ENCODE data around the gene PRKCH. TPM values are rescaled to one million over a fixed set of nuclear protein-coding genes. Genes with fewer than 3 reads are reported as not detected.

The PRKCH gene
- total RNA-seq, 1 donor from 2014 or later: 43.0 TPM

GRCh38 chr14:61453103-61453767 lies 131.9 kb downstream of the PRKCH start:
- H3K4me1 ChIP-seq: no peaks in the 10 kb centered on the region
- intact Hi-C loops (cut with DNase I): loop anchor here (10.0 kb wide), 3 partner anchors 158 to 672 kb away; no protein-coding TSS in a partner anchor
- TF ChIP-seq CTCF (IDR thresholded peaks at IDR 0.05) (no peak), POLR2A (IDR thresholded peaks at IDR 0.05) (no peak), POLR2AphosphoS5 (IDR thresholded peaks at IDR 0.05; ENCODE audit: insufficient read depth in 1 of 2, low read depth in 1 of 2) (no peak)
- no peaks in the 10 kb centered on the region for H3K9me3 ChIP-seq
- no peak overlapping the region for H3K4me3 ChIP-seq
- no peaks in the 10 kb centered on the region for H3K27me3 ChIP-seq
- no peak overlapping the region for H3K27ac ChIP-seq
- peaks cover 0 to 14% of the 10 kb centered on the region in 2 donors for H3K36me3 ChIP-seq
- DNase-seq (ENCODE audit: extremely low spot score in 2 of 2): no peak

GRCh38 chr14:61454545-61454944 lies 133.2 kb downstream of the PRKCH start:
- H3K4me3 ChIP-seq: no peak overlapping the region
- DNase-seq (ENCODE audit: extremely low spot score in 2 of 2): no peak
- H3K27ac ChIP-seq: no peak overlapping the region
- H3K9me3 ChIP-seq: no peaks in the 10 kb centered on the region
- no peaks in the 10 kb centered on the region for H3K27me3 ChIP-seq
- intact Hi-C loops (cut with DNase I): loop anchor here (10.0 kb wide), 3 partner anchors 160 to 670 kb away; no protein-coding TSS in a partner anchor
- H3K4me1 ChIP-seq: no peaks in the 10 kb centered on the region
- TF ChIP-seq CTCF (IDR thresholded peaks at IDR 0.05) (no peak), POLR2A (IDR thresholded peaks at IDR 0.05) (no peak), POLR2AphosphoS5 (IDR thresholded peaks at IDR 0.05; ENCODE audit: insufficient read depth in 1 of 2, low read depth in 1 of 2) (no peak)
- H3K36me3 ChIP-seq: peaks cover 0 to 19% of the 10 kb centered on the region in 2 donors

GRCh38 chr14:61455351-61455750 lies 134.0 kb downstream of the PRKCH start:
- Histone ChIP-seq H3K9me3 (no peaks in the 10 kb centered on the region), H3K4me3 (no peak overlapping the region), H3K4me1 (no peaks in the 10 kb centered on the region), H3K27me3 (no peaks in the 10 kb centered on the region), H3K36me3 (peaks cover 0 to 19% of the 10 kb centered on the region in 2 donors), H3K27ac (no peak overlapping the region)
- TF ChIP-seq POLR2A (IDR thresholded peaks at IDR 0.05) (no peak), POLR2AphosphoS5 (IDR thresholded peaks at IDR 0.05; ENCODE audit: insufficient read depth in 1 of 2, low read depth in 1 of 2) (no peak), CTCF (IDR thresholded peaks at IDR 0.05) (no peak)
- DNase-seq (ENCODE audit: extremely low spot score in 2 of 2): no peak
- intact Hi-C loops (cut with DNase I): loop anchor here (5.0 to 10.0 kb wide), 4 partner anchors 161 to 669 kb away; no protein-coding TSS in a partner anchor

GRCh38 chr14:61456720-61457119 lies 135.3 kb downstream of the PRKCH start:
- DNase-seq (ENCODE audit: extremely low spot score in 2 of 2): no peak
- TF ChIP-seq POLR2A (IDR thresholded peaks at IDR 0.05) (no peak), CTCF (IDR thresholded peaks at IDR 0.05) (peak; percentile 69 to 83 (median 70)), POLR2AphosphoS5 (IDR thresholded peaks at IDR 0.05; ENCODE audit: insufficient read depth in 1 of 2, low read depth in 1 of 2) (no peak)
- H3K4me1 ChIP-seq: no peaks in the 10 kb centered on the region
- peaks cover 0 to 19% of the 10 kb centered on the region in 2 donors for H3K36me3 ChIP-seq
- no peak overlapping the region for H3K27ac ChIP-seq
- no peak overlapping the region for H3K4me3 ChIP-seq
- no peaks in the 10 kb centered on the region for H3K9me3 ChIP-seq
- intact Hi-C loops (cut with DNase I): loop anchor here (1.0 to 10.0 kb wide), 5 partner anchors 18 to 668 kb away; no protein-coding TSS in a partner anchor
- H3K27me3 ChIP-seq: no peaks in the 10 kb centered on the region

GRCh38 chr14:61458766-61459165 lies 137.4 kb downstream of the PRKCH start:
- Histone ChIP-seq H3K4me3 (no peak overlapping the region), H3K27me3 (no peaks in the 10 kb centered on the region), H3K4me1 (peaks cover 5% of the 10 kb centered on the region), H3K27ac (no peak overlapping the region), H3K36me3 (peaks cover 0 to 19% of the 10 kb centered on the region in 2 donors), H3K9me3 (no peaks in the 10 kb centered on the region)
- TF ChIP-seq CTCF (IDR thresholded peaks at IDR 0.05) (no peak), POLR2A (IDR thresholded peaks at IDR 0.05) (no peak), POLR2AphosphoS5 (IDR thresholded peaks at IDR 0.05; ENCODE audit: insufficient read depth in 1 of 2, low read depth in 1 of 2) (no peak)
- no peak for DNase-seq (ENCODE audit: extremely low spot score in 2 of 2)
- intact Hi-C loops (cut with DNase I): loop anchor here (5.0 to 10.0 kb wide), 4 partner anchors 164 to 666 kb away; no protein-coding TSS in a partner anchor
